Muscle layer of duodenum (tissue), 2 donors: ENCODE measurements around the gene SRRD.

Experiments
- H3K27ac ChIP-seq: one replicate; pipeline ENCODE4 v1.7.0; 2013; ENCODE audit warnings: mild to moderate bottlenecking, low read length
- H3K27me3 ChIP-seq: one replicate; pipeline ENCODE4 v1.7.0; 2013; ENCODE audit warnings: low read depth, mild to moderate bottlenecking, control low read depth, low read length
- H3K36me3 ChIP-seq, 2 donors: one replicate each; pipeline ENCODE4 v1.7.0; 2013; ENCODE audit warnings: low read length in 2 of 2, control low read depth in 1 of 2, mild to moderate bottlenecking in 1 of 2; ENCODE audit not compliant: insufficient read depth in 2 of 2, control insufficient read depth in 1 of 2
- H3K4me1 ChIP-seq, 2 donors: one replicate each; pipeline ENCODE4 v1.7.0; 2013; ENCODE audit warnings: low read length in 2 of 2, mild to moderate bottlenecking in 2 of 2, control low read depth in 1 of 2, moderate library complexity in 1 of 2; ENCODE audit not compliant: insufficient read depth in 2 of 2, control insufficient read depth in 1 of 2
- H3K4me3 ChIP-seq, 2 donors: one replicate each; pipeline ENCODE4 v1.7.0; 2013; ENCODE audit warnings: low read length in 2 of 2, low read depth in 1 of 2, mild to moderate bottlenecking in 1 of 2
- H3K9me3 ChIP-seq, 2 donors: one replicate each; pipeline ENCODE4 v1.7.0; 2013; ENCODE audit warnings: low read length in 2 of 2, control low read depth in 1 of 2, mild to moderate bottlenecking in 1 of 2; ENCODE audit not compliant: control insufficient read depth in 1 of 2
- donor health status: healthy.

Gene SRRD

GRCh38 chr22:26445577-26446275, 38.0 kb upstream of the SRRD start:
- H3K9me3 ChIP-seq = no peaks in the 10 kb centered on the region
- H3K36me3 ChIP-seq = peaks cover 2 to 10% of the 10 kb centered on the region in 2 donors
- H3K27ac ChIP-seq = no peak overlapping the region
- H3K4me3 ChIP-seq = no peak overlapping the region
- H3K4me1 ChIP-seq = peaks cover 0 to 5% of the 10 kb centered on the region in 2 donors
- H3K27me3 ChIP-seq = no peaks in the 10 kb centered on the region

GRCh38 chr22:26446808-26447515, 36.7 kb upstream of the SRRD start:
- Histone ChIP-seq H3K27ac (no peak overlapping the region), H3K4me3 (no peak overlapping the region), H3K36me3 (peaks cover 14 to 22% of the 10 kb centered on the region in 2 donors), H3K27me3 (no peaks in the 10 kb centered on the region), H3K4me1 (peaks cover 0 to 5% of the 10 kb centered on the region in 2 donors), H3K9me3 (no peaks in the 10 kb centered on the region)

DNA sequence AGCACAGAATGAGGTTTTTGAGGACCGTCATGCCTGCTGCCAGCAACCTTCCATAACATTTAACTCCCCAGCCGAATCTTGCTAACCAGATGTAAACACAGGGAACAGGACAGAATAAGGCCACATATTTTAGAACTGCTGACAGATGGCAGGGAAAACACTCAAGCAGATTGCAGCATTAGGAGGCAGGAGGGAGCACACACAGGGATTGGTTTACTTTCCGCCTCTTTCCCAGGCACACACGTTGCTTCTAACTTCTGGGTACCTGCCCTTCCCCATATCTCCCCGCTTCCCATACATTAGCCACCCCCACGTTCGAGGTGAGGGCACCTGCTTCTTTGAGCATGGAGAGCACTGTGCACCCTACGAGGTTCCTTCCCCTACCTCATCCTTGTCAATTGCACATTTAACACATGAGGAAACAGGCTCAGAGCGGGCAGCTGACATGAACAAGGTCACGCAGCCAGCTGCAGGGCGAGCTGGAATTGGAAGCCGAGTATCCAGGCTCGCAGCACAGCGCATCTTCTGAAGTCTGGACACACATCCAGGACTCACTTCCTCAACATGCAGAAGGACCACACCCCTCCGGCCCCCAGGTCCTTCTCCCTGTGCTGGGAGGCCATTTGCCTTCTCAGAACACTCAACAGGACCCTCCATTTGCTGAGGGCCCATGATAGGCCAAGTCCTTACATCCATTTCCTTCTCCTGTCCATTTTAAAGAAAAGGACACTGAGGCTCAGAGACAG, 35.9 kb upstream of the SRRD start:
- H3K4me3 ChIP-seq = no peak overlapping the region

GRCh38 chr22:26448334-26448733, 35.3 kb upstream of the SRRD start:
- H3K4me1 ChIP-seq = peaks cover 0 to 5% of the 10 kb centered on the region in 2 donors
- H3K36me3 ChIP-seq = peaks cover 25 to 36% of the 10 kb centered on the region in 2 donors
- no peaks in the 10 kb centered on the region for H3K27me3 ChIP-seq
- H3K9me3 ChIP-seq = no peaks in the 10 kb centered on the region
- H3K4me3 ChIP-seq = no peak overlapping the region
- H3K27ac ChIP-seq = no peak overlapping the region

More for the DNA sequence above, 35.9 kb upstream of the SRRD start:
- H3K9me3 ChIP-seq = no peaks in the 10 kb centered on the region
- peaks cover 0 to 5% of the 10 kb centered on the region in 2 donors for H3K4me1 ChIP-seq
- no peaks in the 10 kb centered on the region for H3K27me3 ChIP-seq
- no peak overlapping the region for H3K27ac ChIP-seq
- H3K36me3 ChIP-seq = peaks cover 22 to 30% of the 10 kb centered on the region in 2 donors

DNA sequence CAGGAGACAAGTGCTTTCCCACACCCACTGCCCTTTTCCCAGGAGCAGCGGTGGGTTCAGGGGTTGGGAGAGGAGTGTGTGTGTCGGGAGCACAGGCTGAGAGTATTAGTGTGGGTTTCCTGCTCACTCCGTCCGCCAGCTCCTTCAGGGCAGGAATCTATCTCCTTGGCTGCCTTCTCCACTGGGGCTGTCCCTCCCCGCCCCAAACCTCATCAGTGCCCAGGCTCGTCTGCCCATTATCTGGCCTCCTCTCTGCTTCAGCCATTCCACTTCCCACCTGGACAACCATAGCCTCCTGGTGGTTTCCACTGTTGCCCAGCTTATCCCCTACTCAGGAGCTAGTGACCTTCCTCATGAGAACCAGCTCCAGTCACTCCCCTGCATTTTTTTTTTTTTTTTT, 34.7 kb upstream of the SRRD start:
- peaks cover 30 to 42% of the 10 kb centered on the region in 2 donors for H3K36me3 ChIP-seq
- H3K4me1 ChIP-seq = peaks cover 0 to 5% of the 10 kb centered on the region in 2 donors
- H3K27me3 ChIP-seq = no peaks in the 10 kb centered on the region
- H3K4me3 ChIP-seq = no peak overlapping the region
- H3K27ac ChIP-seq = no peak overlapping the region
- no peaks in the 10 kb centered on the region for H3K9me3 ChIP-seq

DNA sequence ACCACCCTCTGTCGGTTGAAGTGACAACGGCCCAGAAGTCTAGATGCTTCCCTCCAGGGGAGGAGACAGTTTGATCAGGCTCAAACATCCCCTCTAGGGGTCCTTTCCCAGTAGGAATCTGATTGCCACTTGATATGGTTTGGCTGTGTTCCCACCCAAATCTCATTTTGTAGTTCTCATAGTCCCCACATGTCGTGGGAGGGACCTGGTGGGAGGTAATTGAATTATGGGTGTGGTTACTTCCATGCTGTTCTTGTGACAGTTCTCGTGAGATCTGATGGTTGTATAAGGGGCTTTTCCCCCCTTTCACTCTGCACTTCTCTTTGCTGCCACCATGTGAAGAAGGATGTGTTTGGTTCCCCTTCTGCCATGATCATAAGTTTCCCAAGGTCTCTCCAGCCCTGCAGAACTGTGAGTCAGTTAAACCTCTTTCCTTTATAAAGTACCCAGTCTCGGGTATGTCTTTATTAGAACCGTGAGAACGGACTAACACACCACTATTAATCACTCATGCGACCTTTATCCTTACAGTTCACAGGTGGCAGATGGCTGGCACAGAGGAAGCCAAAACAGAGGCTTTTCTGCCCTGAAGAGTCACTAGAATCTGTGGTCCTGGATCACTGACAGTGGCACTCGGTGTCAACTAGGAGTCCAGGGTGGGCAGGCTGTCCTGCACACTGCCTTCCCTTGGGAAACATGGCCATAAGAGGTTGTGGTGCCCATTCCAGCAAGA, 33.1 kb upstream of the SRRD start:
- Histone ChIP-seq H3K27me3 (no peaks in the 10 kb centered on the region), H3K9me3 (no peaks in the 10 kb centered on the region), H3K27ac (no peak overlapping the region), H3K36me3 (peaks cover 36 to 46% of the 10 kb centered on the region in 2 donors), H3K4me3 (no peak overlapping the region), H3K4me1 (peaks cover 0 to 5% of the 10 kb centered on the region in 2 donors)

DNA sequence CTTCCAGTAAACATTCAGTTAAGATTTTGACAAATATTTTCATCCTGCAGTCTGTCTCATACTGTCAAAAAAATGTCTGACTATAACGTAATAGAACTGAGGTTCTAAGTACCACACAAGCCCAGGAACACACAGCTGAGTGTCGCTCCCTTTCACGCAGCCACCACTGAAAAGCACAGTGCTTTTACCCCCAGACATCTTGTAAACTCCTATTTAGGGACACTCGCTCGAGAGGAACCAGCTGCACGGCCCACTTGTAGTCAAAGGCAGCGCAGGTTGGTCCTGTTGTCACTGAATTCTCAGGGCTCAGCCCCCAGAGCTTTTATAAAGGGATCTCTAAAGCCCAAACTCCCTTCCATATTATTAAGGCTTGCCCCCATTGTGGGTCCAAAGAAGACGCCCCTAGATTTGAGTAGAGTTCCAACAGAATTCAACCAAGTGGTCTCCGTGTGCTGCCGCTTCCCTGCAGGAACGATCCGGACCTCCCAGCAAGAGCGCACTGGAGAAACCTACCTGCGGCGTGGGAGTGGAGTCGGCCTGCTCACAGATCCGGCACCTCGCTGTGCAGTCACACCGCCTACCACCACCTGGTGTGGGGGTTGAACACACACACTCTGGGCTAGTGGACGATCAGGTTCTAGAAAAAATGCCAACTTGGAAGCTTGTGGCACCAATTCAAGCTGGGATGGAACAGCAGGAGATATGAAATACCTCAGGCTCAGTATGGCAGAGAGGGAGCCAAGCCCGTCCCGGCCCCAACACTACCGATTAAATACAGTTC, 31.3 kb upstream of the SRRD start:
- H3K27ac ChIP-seq = no peak overlapping the region
- no peaks in the 10 kb centered on the region for H3K27me3 ChIP-seq
- H3K36me3 ChIP-seq = peaks cover 37 to 57% of the 10 kb centered on the region in 2 donors
- H3K4me1 ChIP-seq = peaks cover 0 to 5% of the 10 kb centered on the region in 2 donors
- H3K4me3 ChIP-seq = no peak overlapping the region
- H3K9me3 ChIP-seq = no peaks in the 10 kb centered on the region

DNA sequence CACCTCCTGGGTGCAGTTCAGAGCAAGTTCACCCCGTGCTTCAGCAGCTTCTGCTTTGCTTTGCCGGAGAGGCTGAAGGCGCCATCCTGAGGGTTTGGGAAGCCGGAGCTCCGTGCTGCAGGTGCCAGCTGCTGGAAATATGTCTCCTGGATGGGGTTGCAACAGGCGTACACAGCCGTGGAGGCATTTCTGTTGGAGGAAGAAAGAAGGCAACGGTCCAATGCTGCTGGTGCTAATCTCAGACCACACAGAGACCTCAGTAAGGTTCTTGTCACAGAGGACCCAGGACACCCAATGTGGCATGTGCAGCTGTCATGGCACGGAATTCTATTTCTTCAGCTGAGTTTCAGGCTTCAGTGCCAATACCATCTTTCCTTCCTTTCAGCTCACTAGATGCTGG, 30.5 kb upstream of the SRRD start:
- H3K9me3 ChIP-seq = no peaks in the 10 kb centered on the region
- H3K4me3 ChIP-seq = no peak overlapping the region
- H3K36me3 ChIP-seq = peaks cover 45 to 65% of the 10 kb centered on the region in 2 donors
- H3K4me1 ChIP-seq = no peaks in the 10 kb centered on the region
- no peaks in the 10 kb centered on the region for H3K27me3 ChIP-seq
- H3K27ac ChIP-seq = no peak overlapping the region

DNA sequence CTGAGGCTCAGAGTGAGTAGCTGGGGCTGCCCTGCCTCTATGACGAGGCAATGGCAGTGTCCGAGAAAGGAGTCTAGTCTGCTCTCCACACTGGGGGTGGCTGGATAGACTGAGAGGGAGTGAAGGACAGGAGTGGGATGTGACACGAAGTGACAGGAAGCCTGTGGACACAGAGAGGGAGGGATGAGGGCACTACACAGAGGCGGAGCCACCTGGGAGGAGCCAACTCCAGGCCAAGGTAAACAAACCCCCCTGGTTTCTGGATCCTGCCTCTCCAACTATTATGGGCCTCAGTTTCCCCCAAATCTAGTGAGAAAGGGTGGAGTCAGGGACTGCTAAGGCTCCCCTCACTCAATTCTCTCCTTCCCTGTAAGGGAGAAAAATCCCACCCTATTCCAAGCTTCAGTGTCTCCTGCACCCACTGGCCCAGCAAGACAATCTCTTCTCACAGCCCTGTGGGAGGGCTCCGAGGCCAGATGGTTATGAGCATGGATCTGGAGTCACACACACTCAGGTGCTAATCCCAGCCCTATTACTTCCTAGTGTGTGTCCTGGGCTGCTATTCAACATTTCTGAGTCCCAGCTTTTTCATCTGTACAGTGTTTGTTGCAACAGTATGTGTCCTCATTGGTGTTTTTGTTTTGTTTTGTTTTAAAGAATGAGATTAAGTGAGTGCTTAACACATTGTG, 29.7 kb upstream of the SRRD start:
- Histone ChIP-seq H3K27ac (no peak overlapping the region), H3K9me3 (no peaks in the 10 kb centered on the region), H3K36me3 (peaks cover 48 to 72% of the 10 kb centered on the region in 2 donors), H3K4me3 (no peak overlapping the region), H3K27me3 (no peaks in the 10 kb centered on the region), H3K4me1 (no peaks in the 10 kb centered on the region)

DNA sequence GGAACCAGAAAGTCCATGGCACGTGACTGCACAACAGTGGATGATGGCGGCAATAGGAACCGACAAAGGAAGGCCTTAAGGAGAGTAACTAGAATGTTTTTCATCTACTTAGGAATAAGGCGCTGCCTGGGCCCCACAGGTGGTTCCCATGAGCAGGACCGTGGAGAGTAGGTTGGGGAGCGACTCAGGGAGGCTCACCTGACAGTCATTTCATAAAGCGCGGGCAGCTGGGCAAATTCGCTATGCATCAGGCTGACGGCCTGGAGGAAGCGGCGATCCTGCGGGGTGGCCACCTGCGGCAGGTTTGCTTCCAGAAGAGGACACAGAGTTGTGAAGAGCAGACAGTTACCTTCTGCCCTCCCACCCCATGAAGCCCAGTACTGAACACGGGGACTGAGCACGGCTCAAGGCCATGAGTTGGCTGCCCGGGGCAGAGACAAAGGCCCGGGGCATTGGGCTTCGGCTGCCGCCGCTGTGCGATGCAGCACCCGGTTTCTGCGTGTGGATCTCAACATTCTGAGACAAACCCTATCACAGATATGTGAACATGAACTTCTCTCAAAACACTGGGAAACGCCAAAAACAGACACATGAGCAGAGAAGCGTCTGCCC, 25.9 kb upstream of the SRRD start:
- H3K27ac ChIP-seq = no peak overlapping the region
- H3K4me3 ChIP-seq = no peak overlapping the region
- H3K27me3 ChIP-seq = no peaks in the 10 kb centered on the region
- no peaks in the 10 kb centered on the region for H3K4me1 ChIP-seq
- no peaks in the 10 kb centered on the region for H3K9me3 ChIP-seq
- peaks cover 35 to 66% of the 10 kb centered on the region in 2 donors for H3K36me3 ChIP-seq
